Ovary (tissue), 3 donors: Measurements from ENCODE around the gene RGL3.

Experiments used
- EP300 ChIP-seq: sonication (generic); formaldehyde crosslinking; IDR thresholded peaks from one replicate; pipeline ENCODE4 v1.6.1; 2017; ENCODE audit warnings: antibody characterized with exemption
- POLR2A ChIP-seq: fragments of 450-650 bp; IDR thresholded peaks from one replicate; pipeline ENCODE4 v1.6.1; 2017; ENCODE audit warnings: antibody characterized with exemption, mild to moderate bottlenecking, moderate library complexity
- TF ChIP-seq, protein P1 (sequence below), 3 donors: fragments of 450-650 bp in 2 of 3; fragments of 200-600 bp in 1 of 3; IDR thresholded peaks; one replicate each; pipeline versions ENCODE4 v1.5.1 to v1.8.0; 2016 to 2022; ENCODE audit warnings: antibody characterized with exemption in 3 of 3, mild to moderate bottlenecking in 1 of 3
- donor health status: DM: no; HTN: no; CAD: no.

DNA sequence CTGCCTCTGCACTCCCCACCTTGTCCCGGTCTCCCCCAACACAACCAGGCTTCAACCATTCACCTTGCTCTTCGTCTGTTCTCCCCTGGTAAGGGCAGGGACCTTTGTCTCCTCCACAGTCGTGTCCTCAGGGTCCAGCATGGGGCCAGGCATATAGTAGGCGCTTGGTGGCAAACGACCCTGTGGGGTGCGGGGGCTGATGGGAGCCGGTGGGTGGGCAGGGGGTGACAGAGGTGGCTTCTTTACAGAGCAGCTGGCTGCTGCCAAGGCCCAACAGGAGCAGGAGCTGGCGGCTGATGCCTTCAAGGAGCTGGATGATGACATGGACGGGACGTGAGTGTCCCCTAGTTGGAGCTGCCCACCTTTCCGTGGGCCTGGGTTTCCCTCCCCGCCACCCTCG lies 26.0 kb upstream of the RGL3 start:
- TF ChIP-seq, protein P1, sequence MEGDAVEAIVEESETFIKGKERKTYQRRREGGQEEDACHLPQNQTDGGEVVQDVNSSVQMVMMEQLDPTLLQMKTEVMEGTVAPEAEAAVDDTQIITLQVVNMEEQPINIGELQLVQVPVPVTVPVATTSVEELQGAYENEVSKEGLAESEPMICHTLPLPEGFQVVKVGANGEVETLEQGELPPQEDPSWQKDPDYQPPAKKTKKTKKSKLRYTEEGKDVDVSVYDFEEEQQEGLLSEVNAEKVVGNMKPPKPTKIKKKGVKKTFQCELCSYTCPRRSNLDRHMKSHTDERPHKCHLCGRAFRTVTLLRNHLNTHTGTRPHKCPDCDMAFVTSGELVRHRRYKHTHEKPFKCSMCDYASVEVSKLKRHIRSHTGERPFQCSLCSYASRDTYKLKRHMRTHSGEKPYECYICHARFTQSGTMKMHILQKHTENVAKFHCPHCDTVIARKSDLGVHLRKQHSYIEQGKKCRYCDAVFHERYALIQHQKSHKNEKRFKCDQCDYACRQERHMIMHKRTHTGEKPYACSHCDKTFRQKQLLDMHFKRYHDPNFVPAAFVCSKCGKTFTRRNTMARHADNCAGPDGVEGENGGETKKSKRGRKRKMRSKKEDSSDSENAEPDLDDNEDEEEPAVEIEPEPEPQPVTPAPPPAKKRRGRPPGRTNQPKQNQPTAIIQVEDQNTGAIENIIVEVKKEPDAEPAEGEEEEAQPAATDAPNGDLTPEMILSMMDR (IDR thresholded peaks at IDR 0.05): no peak
- no peak for TF ChIP-seq POLR2A
- no peak for TF ChIP-seq EP300
